Left colon (tissue), 2 donors: ENCODE measurements around the gene SPATA12. TPM values are rescaled to one million over a fixed set of nuclear protein-coding genes. Genes with fewer than 3 reads are reported as not detected.
"Not testable (repeated sequence)": the region's sequence is repeated elsewhere in the genome, so short reads cannot be mapped to it uniquely, and the experiment has no call there.

Experiments
- ATAC-seq: fragments of 200-7000 bp; cut with Tn5 transposase; one replicate; pipeline ENCODE4 v1.9.1; 2020; ENCODE audit warnings: mild to moderate bottlenecking, moderate library complexity
- DNase-seq, 2 donors: peaks; one replicate each; pipeline ENCODE4 v3.0.0-alpha.2; 2020
- intact Hi-C, 2 donors: fragments of 100-400 bp; cut with DNase I in 1 of 2; cut with micrococcal nuclease in 1 of 2; formaldehyde crosslinking; loops; one replicate each; pipeline versions ENCODE4 v1.11.2 to v1.14.0; 2022; cut with DNase I, micrococcal nuclease
- total RNA-seq, 2 donors: library from RNA; stranded (reverse); fragmentation: NEBNext Ultra II Directional; extraction: Animal tissue kit (Norgen Biotek cat#: 25700); gene quantifications; one replicate each; pipeline ENCODE4 v1.2.1, GENCODE V29; 2021
- donor health status: DM: no; HTN: no; CAD: no.
- donor health status: DM: yes; HTN: yes; CAD: no.

Gene SPATA12
- total RNA-seq, 2 donors from 2014 or later: not detected

DNA sequence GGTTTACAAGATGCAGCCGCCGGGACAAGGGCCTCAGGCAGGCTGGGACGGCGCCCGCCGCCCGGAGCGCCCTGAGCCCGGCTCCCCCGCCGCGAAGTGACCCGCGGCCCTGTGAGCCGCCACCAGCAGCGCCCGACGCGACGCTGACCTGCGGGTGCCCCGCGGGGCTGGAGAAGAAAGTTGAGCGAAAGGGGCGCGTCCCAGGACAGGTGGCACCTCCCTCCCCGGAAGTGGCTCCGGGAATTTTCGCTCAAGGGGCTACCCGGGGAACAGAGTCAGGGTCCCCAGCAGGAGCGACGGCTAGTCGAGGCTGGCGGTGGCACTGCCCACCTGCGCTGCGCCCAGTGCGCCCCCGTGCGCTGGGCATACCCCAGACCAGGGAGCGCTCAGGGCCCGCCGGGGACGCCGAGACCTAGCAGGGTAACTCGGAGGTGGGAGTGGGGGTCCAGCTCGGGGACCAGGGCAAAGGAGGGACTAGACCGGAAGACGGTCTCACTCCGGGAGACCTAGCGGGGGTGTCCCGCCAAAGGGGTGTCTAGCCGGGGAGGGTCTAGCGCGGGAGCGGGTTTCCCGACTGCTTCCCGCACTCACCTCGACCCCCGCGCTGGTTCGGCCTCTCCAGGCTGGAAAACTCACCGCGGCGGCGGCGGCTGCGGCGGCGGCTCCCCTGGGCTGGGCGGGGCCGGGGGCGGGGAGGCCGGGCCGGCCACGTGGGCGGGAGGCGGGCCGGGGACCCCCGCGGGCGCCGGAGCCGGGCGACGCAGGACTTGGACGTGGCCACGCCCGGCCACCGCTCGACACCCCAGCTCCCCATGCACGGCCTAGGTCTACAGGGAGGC is 18.4 kb downstream of the SPATA12 start:
- intact Hi-C loops: loop anchor here in 1 of 2 donors (5.0 kb wide), 1 partner anchor 82 kb away; no protein-coding TSS in a partner anchor
- peak; percentile 67 to 68 for DNase-seq
- ATAC-seq: peak; percentile 78

- ATAC-seq (peak; percentile 33), DNase-seq (peak in 1 of 2 donors; percentile 44)
- intact Hi-C loops: loop anchor here in 1 of 2 donors (5.0 kb wide), 1 partner anchor 82 kb away; no protein-coding TSS in a partner anchor
These were observed 19.0 kb downstream of the SPATA12 start for GRCh38 chr3:57079474-57079831.

GRCh38 chr3:57080171-57080570 is 19.7 kb downstream of the SPATA12 start:
- DNase-seq (no peak), ATAC-seq (no peak)
- intact Hi-C loops: no loop called here

DNA sequence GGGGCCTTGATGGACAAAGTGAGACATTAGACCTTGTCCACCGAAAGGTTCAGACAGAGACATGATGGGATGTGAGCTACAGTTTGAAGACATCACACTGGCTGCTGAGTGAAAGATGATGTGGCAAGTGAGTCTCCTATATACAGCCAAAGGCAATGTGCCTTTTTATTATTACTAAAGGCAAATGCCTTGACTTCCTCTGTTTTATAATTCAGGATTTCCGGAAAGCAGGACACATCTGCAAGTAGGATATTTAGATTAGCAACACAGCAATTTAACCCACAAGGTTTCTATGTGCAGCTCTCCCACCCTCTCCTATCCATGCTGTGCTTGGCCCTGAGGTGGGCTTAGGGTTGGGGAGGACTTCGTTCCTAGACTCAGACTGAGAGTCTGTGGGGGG is 20.7 kb downstream of the SPATA12 start:
- no peak for DNase-seq
- no peak for ATAC-seq

GRCh38 chr3:57082481-57082880 is 22.0 kb downstream of the SPATA12 start:
- ATAC-seq: no peak
- no peak for DNase-seq
- intact Hi-C loops: no loop called here

More for the DNA sequence above, 20.7 kb downstream of the SPATA12 start:
- intact Hi-C loops: no loop called here

DNA sequence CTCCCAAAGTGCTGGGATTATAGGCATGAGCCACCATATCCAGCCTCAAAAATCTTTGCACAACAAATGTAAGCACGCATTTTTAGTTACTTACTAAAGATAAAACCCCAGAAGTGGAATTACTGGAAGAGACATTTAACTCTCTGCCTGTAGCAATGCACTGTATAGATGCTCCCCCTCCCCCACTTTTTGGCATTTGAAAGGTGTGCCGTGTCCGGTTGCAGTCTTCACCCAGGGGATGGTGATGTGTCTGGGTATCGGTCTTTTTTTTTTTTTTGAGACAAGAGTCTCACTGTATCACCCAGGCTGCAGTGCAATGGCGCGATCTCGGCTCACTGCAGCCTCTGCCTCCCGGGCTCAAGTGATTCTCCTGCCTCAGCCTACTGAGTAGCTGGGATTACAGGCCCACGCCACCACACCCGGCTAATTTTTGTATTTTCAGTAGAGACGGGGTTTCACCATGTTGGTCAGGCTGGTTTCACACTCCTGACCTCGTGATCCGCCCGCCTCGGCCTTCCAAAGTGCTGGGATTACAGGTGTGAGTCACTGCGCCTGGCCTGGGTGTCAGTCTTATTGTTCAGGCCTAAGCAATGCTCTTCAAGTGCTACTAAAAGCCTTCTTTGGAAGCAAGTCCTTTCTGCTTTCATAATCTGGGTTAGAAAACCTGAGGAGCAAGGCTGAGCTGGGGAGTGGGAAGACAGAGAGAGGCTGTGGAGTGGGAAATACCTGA is 23.0 kb downstream of the SPATA12 start:
- ATAC-seq, intact Hi-C loops, DNase-seq: not testable (repeated sequence)

DNA sequence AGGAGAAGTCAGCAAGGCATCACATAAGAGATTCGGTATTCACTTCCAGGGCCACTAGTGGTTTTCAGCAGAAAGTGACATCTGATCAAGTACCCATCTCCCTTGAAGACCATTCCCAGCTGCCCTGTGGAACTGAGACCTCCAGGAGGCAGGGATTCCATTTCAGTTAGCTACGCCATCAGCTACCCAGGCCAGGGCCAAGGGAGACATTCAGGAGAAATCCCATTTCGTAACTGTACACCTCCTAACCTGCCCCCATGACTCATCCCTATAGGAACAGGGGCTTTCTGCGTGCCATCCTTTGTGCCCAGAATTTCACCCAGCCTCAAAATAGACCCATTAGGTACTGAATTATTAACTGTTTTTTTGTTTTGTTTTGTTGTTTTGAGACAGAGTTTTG is 24.7 kb downstream of the SPATA12 start:
- ATAC-seq: no peak
- intact Hi-C loops: no loop called here

DNA sequence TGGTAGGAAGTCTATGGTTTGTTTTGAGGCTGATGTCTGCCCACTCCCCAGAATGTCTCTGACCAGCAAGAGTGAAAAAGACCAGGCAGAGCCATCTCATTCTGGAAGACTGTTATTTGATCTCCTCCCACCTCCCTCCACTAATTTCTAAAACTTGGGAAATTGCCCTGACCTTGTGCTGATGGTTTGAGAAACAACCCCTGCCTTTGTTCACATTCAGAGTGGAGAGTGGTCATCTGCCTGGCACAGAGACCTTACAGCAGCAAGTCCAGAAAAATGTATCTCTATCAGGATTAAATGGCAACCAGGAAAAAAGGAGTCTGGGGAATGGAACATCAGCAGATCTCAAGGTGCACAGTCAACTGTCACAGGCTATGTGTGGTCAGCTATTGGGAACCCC is 25.7 kb downstream of the SPATA12 start:
- intact Hi-C loops: no loop called here

More for the DNA sequence above, 24.7 kb downstream of the SPATA12 start:
- DNase-seq: no peak

DNA sequence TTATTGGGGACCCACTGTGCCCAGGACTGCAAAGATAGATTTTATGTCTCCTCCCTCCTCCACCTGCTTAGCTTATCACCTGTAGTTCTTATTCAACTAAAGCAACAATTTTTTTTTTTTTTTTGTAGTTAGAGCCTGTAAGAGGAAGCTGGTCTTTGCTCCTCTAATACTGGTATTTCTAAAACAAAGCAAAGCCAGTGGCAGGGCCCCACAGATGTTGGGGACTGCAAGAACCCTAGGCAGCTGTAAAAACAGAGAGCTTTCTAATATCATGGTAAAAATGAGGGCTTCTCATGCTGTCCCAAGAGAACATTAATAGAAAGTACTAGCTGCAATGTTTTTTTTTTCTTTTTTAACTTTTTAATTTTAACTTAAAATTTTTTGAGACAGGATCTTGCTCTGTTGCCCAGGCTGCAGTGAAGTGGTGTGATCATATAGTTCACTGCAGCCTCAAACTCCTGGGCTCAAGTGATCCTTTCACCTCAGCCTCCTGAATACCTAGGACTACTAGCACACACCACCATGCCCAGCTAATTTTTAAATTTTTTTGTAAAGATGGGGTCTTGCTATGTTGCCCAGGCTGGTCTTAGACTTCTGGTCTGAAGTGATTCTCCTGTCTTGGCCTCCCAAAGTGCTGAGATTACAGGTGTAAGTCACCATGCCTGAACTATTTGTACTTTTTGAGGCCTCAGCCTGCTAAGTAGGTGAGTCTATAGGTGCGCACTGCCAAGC is 27.1 kb downstream of the SPATA12 start:
- intact Hi-C loops: no loop called here
- no peak for DNase-seq
- no peak for ATAC-seq

More for the DNA sequence above, 25.7 kb downstream of the SPATA12 start:
- DNase-seq (no peak), ATAC-seq (no peak)

- ATAC-seq: no peak
- intact Hi-C loops: no loop called here
- DNase-seq: no peak
These were observed 28.0 kb downstream of the SPATA12 start for GRCh38 chr3:57088503-57088902.

GRCh38 chr3:57089043-57089442 is 28.6 kb downstream of the SPATA12 start:
- intact Hi-C loops: no loop called here
- ATAC-seq (no peak), DNase-seq (no peak)

GRCh38 chr3:57091521-57092273 is 31.2 kb downstream of the SPATA12 start:
- ATAC-seq: no peak
- intact Hi-C loops: no loop called here

DNA sequence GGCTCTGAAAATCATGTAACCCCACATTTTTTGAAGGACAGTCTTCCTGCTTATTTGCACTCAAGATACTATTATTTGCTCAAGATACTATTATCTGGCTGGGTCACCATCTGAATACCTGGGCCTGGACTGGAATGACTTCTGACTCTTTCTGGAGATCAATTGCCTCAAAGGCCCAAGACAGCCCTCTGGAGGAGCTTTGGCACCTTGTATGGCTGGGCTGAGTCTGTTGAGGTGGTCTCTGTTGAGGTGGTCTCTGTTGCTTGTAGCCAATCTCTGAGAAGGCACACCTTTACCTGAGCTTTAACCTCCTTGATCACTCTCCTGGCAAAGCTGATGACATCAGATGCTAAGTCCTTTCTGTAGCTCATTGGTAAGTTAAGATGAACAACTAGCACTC is 33.0 kb downstream of the SPATA12 start:
- intact Hi-C loops: no loop called here
- no peak for ATAC-seq

More at GRCh38 chr3:57091521-57092273, 31.2 kb downstream of the SPATA12 start:
- no peak for DNase-seq

GRCh38 chr3:57093971-57094535 is 33.6 kb downstream of the SPATA12 start:
- no peak for ATAC-seq
- no peak for DNase-seq
- intact Hi-C loops: no loop called here

More for the DNA sequence above, 33.0 kb downstream of the SPATA12 start:
- DNase-seq: no peak

GRCh38 chr3:57094575-57094974 is 34.1 kb downstream of the SPATA12 start:
- no peak for DNase-seq
- intact Hi-C loops: no loop called here

GRCh38 chr3:57095363-57095762 is 34.9 kb downstream of the SPATA12 start:
- intact Hi-C loops: no loop called here
- DNase-seq (no peak), ATAC-seq (no peak)

More at GRCh38 chr3:57094575-57094974, 34.1 kb downstream of the SPATA12 start:
- no peak for ATAC-seq

DNA sequence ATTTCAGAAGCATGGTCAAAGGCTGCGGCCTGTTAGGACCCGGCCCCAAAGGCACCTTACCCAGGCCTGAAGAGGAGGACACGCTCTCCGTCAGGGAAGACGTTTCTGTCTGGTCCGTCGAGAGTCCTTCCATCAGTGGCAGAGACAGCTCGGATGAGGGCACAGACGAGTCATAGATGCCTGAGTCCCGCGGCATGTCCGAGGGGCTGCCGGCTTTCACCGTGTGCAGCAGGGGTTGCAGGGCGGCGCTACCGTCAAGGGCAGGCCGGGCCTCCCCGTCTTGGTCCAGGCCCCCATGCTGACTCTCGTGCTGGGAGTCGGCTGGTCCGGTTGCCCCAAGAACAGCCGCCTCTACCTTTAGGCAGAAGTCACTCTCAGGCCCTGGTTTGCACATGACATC is 37.1 kb downstream of the SPATA12 start:
- DNase-seq (no peak), ATAC-seq (no peak)
- intact Hi-C loops: no loop called here
